GM18511 (cell line): ENCODE measurements around the gene NTM.
A peak's percentile ranks its signal among the peaks of the same experiment; 100 is the strongest.

Source experiments
- ATAC-seq: cut with Tn5 transposase; IDR thresholded peaks from one replicate; pipeline ENCODE4 v1.9.1; 2021; ENCODE audit warnings: mild to moderate bottlenecking, moderate library complexity; ENCODE audit not compliant: unreplicated experiment

Gene NTM

DNA sequence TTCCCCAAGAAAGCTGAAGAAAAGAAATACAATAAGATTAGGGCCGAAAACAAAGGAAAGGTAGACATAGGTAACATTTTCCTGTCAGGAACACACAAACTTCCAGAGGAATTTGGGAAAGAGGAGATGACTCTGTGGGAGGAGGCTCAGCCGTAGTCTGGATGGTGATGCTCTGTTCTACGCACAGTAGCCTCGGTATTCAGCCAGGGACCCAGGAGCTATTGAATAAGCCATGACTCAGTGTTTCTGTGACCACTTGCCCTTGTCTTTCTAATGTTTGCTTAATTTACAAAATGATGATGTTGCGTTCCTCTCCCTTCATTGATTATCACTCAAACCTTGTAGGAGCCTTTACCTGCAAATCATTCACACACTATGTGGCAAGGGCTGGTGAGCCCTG is 745.0 kb downstream of the NTM start:
- ATAC-seq, result no peak

DNA sequence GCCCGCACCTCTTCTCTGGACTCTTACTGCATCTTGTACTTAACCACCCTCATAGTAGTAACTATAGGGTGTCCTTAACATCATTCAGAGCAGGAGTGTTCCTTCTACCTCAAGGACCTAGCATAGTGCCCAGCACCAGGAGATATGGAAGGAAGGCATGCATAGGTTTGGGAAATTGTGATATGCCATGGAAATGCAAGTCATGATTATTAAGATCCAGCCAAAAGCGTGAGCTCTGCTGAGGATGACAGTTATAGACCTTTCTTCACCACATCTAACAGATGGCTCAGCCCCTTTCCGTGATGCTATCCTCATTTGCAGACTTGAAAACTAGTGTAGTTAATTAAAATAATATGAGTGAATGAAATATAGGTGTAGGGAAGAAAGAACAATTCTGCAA is 746.1 kb downstream of the NTM start:
- no peak for ATAC-seq

DNA sequence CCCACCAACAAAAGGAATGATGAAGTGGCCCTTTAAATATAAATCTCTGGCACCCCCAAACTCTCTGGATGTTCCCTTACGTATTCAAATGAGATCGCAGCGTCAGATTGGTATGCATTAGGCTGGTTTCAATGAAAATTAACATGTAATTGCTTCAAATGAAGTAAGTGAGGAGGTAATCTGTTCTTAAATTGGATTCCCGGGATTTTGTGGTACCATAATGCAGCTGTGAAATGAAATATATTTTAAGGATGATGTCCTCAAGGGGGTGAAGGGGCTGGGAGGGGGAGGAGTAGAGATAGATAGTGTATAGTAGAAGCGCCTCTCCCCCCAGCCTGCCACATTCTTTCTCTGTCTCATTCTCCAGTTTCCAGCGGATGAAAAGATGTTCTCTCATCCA is 748.2 kb downstream of the NTM start:
- ATAC-seq, result no peak

DNA sequence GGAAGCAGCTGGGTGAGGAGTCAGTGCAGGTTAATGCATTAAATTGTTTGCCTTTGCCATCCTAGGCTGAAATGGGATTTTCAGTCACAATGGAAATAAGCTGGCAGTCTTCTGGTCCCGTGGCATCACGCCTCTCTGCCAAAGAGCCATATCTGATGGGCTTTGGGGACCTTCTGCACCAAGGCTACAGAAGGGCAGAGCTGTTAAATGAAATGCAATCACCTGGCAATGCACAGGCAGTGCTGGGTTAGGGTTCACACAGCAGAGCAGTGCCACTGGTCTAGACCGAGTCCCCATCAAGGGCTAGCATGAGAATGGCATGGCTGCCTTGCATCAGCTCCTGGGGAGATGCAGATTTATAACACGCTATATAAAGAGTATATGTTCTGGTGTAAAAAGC is 749.2 kb downstream of the NTM start:
- no peak for ATAC-seq

DNA sequence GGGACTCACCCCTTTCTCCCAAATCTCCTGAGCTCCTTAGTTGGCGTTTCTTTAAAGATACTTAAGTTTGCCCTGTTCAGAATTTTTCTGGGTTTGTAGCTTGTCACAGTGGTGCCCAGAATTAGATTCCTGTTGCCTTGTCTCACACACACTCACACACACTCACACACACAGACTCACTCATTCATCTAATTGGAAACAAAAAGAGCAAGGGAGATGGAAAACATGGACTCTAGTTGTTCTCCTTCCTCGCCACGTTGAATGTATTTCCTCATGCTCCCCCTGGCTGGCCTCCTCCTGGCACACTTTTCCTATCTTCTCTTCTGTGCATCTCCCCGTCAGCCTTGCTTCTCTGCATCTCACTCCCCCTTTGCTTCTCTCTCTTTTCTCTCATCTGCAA is 752.3 kb downstream of the NTM start:
- ATAC-seq, result no peak

DNA sequence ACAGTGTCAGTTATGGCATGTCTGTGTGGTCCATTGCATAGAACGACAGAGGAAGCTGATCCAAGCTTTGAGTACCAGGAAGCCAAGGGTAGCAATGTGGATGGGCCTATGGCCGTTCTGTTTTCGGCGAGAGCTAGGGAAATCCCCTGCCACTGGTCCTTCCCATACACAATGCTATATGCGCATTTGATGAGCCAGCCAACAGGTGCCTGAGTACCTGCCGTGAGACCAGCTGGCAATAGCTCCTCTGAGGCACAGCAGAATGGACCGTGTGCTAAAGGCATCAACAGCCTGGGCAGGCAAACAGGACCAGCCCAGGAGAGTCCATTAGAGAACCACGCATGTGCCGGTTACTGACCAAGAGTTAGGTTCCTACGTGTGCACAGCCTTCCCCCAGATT is 753.0 kb downstream of the NTM start:
- ATAC-seq, result no peak

DNA sequence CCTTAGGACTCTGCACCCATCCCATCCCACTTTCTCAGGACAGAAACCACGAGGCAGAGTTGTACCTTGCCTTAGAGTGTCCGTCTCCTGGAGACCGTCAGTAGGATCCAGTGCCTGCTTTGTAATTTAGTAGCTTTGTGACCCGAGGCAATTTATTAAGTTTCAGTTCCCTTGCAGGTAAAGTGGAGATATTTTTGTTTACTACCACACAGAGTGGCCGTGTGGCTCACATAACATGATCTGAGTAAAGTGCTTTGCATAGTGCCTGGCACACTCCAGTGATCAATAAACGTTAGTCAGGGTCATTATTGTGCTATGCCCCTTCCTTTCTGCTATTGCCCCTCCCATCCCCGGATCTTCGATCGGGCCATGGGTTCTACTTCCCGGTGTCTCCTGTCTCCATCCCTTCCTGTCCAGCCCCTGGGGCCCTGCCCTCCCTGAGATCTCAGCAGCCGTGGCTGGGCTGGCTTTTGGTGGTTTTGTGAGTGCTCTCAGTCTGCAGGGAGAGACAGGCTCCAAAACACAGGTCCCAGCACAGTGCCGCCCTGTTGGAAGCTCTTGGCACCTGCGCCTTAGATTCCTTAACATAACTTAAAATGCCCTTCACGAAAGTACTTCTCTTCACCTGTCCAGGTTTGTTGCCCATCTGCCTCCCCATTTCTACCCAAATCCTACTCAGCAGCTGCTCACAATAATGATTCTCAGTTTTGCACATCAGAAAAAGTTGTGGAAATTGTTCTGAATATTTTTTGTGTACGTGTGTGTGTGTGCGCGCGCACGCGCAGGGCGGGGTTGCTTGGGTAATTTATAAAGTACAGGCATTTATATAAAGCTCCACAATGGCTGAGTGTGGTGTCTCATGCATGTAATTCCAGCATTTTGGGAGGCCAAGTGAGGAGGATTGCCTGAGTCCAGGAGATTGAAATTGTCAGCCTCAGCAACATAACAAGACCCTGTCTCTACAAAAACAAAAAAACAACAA is 753.7 kb downstream of the NTM start:
- ATAC-seq, result no peak

DNA sequence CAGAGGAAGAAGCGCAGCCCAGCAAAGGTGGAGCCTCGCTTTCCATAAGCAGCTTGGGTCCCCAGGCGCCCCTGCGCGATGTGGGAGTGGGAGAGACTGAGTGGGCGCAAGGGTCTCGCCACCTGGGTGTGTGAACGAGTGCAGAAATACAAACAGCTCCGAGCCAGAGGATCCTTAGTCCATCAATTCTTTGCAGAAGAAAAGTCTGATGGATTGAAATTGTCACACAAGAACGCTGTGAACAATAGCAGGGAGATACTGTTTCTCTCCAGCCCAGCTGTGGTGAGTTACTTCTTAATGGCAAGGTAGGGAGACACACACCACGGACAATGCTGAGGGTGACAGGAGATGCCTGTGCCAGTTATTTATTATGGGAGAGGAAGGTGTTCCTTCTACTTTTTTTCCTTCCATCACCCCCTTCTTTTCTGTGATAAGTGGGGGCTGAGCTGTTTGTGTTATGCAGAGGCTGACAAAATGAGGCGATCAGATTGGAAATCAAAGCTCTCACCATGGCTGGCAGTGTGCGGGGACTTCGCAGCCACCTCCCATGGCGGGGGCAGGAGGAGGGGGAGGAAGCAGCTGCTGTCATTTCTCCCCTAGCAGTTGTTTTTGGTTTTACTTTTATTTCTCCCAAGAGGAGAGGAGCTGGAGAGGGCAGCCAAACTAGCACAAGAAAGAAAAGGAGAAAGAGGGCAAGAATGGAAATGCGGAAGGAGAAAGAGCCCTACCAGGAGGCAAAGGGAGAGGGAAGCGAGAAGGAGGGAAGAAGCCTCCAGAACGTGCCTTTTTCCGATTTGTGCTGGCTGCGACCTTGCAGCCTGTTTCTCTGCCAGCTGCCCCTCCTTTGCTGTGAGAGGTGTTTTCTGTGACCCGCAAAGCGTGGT is 755.8 kb downstream of the NTM start:
- peak; percentile 48 for ATAC-seq

DNA sequence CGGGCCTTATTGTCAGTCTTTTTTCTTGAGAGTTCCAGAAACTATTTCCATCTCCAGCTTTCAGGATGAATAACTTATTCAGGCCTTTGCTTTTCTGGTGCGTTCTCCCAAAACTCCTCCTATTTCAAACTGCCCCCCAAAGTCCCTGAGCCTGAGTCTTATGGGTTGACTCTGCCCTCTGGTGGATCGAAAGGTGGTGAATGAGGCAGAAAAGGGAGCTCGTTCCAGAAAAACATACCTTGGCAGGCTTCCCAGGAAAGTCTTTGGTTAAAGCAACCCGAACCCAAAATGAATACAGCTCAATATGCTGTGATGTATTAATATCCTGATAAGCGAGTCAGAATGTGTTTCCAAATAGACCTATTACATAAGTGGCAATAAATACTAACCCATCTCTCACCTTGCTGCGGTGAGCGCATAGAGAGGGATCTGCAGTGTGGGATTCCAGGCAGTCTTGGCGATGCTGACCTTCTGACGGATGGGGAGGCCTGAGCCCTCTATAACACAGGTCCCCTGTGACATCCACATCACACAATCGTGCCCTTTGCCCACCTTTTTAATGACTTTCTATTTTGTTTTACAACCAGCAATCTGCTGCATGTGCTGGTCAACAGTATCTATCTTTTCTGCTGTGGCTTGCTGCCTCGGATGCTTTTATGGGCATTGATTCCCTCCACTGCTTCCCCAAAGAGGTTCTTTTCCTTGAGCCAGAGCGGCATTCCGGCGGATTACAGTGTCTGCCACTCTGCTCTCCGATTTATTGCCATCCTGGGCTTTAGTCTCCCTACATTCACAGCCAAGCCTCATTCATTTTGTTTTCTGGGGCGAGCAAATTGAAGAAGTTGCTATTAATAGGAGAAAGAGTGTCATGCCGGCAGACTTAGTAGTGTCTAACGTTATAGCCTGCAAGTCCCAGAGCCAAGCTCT is 756.8 kb downstream of the NTM start:
- ATAC-seq, result no peak

DNA sequence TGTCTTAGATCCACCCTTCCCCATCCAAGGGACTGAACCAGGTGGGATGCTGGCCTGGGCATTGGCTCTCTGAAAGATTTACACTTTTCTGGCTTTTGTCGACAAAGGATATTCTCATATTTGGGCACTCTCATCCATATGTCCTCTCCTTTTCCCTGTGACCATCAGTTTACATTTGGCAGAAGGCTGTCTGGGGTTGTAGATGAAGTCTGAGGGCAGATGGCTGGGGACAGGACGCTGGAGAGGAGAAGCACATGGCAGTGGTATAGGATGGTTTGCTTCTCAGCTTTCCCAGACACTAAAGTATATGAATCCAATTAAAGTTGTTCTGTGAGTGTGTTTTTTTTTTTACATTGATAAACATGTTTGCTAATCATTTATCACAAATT is 757.5 kb downstream of the NTM start:
- no peak for ATAC-seq

DNA sequence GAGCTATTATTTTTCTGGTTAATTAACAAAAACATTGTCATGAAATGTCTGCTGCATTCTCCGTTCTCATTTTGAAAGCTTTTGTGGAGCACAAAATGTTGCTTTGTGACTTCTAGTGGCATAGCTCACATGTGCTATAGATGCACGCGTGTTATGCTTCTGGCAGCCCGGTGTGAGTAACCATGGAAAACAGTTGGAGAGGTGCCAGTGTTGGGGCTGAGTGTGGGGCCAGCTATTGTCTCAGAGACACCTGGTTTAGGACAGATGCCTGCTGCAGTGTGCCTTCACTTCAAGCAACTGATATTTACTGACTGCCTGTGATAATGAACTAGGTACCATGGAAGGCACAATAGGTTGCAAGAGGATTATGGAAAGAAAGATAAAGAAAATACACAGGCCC is 760.6 kb downstream of the NTM start:
- ATAC-seq, result no peak

DNA sequence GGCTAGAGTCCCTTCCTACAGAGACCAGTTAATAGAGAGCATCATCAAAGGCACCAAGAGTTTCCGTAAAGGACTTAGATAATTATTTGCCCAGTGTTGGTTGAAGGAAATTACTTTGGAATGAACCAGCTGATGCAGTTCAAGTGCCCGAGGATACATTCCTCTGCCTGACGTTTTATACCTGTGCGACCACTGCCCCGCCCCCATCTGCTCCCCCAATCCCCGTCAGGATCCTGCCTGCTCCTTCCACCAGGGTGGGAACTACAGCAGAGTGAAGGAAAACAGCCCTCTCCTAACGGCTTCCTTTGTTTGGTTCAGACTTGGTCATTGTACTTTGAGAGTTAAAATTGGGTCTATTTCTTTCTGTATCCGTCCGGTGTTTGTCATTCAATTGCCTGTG is 761.5 kb downstream of the NTM start:
- no peak for ATAC-seq

DNA sequence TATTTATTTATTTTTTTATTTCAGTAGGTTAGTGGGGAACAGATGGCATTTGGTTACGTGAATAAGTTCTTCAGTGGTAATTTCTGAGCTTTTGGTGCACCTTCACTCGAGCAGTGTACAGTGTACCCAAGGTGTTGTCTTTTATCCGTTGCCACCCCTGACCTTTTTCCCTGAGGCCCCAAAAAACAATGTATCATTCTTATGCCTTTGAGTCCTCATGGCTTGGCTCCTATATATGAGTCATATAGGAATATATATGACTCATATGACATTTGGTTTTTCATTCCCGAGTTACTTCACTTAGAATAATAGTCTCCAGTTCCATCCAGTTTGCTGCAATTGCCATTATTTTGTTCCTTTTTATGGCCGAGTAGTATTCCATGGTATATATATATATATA is 763.9 kb downstream of the NTM start:
- ATAC-seq, result no peak

DNA sequence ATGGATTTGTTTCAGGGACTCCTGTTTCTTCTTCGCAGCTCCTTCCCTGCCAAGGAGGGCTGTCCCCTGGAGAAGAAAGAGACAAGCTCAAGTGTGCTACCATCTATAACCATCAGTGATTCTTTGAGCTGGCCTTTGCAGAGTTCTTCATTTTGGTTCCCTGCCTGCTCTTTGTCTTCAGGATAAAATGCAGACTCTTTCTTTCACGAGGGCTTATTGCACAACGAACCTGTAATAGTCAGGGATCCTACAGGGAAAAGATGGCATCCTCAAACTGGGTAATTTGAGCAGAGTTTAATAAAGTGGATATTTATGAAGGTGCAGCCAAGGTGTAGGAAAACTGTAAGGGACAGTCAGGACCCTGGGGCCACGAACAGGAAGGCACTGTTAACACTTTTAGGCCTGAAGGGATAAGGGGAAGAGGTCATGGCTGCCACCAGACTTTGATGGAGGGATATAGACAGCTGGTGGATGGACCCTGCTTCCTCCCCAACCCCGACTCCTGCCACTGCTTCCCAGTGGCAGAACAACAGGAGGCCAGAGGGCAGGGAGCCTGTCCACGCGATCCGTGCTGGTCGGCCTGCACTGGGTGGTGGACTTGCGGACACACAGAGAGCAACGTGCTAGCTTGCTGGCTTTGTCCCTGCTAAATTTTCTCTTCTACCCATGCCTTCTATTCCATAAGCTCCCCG is 767.0 kb downstream of the NTM start:
- no peak for ATAC-seq

DNA sequence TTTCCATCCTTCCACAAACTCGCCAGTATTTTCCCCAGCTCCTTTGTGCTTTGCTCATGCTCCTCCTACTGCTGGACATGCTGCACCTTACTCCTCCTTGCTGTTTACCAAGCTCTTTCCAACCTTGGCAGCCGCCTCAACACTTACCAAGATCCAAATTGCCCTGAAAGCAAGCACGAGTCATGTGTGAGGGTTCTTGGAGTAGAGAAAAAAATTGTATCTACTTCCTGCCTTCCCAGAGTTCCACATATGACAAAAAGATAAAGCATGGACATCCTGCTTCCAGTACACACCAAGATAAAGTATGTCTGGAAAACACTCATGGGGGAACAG is 767.5 kb downstream of the NTM start:
- no peak for ATAC-seq

DNA sequence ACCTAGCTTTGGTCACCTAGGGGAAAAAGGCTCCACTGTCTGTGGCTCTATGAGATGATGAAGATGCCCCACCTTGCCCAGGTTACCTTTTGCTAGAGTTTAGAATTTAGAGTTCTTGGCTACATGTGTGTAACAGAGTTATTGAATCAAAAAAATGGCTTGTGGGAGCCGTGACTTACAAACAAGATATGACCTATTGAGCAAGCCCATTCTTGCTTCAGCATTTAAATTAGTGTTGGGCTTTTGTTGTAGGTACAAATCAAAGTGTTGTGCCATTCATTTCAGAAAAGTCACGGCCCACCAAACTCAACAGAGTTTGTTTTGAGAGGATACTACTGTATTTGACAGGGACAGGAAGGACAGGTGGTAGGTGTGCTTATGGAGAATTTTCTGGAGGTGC is 768.8 kb downstream of the NTM start:
- no peak for ATAC-seq

DNA sequence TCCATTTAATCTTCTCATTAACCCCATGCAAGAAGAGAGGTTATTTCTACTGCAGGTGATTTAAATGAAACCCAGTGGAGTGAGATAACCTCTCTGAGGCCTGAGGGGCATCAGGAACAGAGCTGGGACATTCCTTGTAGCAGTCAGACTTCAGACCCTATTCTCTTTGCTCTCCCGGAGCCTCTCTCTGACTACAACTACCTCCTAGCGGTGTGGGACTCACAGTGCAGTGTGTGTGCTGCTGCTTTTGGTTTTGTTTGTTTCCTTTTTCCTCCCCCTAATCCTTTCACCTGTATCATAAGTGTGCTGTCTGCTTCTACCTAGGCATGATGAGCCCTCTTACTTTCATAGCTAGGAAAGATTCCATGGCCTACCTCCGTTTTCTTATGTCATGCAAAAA is 769.6 kb downstream of the NTM start:
- ATAC-seq, result no peak

DNA sequence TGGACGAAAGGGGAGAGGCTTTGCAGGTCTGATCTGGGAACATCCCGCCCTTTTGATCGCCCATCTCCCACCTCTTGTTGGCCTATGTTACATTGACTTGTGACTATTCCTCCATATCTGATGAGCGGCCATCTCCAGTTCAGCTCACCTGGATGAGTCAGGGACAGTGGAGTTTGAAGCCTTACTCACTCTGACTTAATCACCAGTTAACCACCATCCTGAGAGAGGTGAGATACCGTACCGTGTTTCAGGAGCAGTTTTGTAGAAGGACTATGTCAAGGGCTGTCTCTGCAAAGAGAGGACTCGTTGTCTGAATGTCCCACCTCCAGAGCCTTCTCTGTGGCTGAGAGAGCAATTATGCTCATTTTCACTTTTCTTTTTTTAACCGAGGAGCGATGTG is 771.7 kb downstream of the NTM start:
- ATAC-seq, result no peak

DNA sequence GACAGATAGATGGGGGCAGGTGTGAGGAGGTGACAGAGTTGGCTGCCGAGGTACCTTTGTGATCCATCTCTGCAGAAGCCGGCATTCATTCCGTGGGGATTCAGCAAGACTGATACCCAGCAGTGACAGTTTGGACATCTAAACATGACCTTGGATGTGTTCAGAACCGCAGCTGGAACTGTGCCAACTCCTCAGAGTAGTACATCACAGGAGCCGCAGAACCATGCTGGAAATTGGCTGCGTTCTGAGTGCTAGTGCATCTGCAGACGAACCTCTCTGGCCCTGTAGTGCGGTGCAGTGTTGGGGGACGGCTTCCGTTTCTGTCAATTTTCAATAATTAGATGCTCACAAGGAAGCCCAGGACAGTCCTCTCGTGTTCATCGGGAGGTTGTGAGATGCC is 772.1 kb downstream of the NTM start:
- no peak for ATAC-seq

DNA sequence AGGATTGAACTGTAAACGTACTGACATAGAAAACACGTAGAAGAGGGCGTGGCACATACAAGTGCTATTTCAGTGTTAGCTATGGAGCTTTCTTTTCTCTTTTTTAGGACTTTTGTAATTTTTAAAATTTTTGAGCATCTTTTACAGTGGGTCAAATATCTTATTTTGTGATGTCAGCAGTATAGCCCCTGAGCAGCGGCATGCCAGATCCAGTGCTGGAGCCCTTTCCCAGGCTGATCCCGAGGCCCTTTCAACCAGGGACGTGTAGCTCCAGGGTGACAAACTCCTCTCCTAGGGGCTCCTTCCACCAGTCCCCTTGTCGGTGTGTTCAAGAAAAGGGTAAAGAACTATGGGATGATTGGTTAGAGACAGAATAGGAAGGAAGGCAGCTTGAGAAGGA is 777.0 kb downstream of the NTM start:
- no peak for ATAC-seq
